Mesenchymal stem cell (in vitro differentiated cells and primary cell): ENCODE results near the gene PECR.
"Not testable (repeated sequence)": the region's sequence is repeated elsewhere in the genome, so short reads cannot be mapped to it uniquely, and the experiment has no call there.

Experiments
- DNase-seq: peaks from one replicate; pipeline ENCODE4 v3.0.0-alpha.2; 2013
- H2AFZ ChIP-seq: one replicate; pipeline ENCODE4 v1.6.1; 2013; ENCODE audit warnings: low read depth, mild to moderate bottlenecking, control low read depth, inconsistent platforms, low read length, moderate library complexity
- H2AK5ac ChIP-seq: 2 replicates; pipeline ENCODE4 v1.6.1; 2013; ENCODE audit warnings: low read length, moderate library complexity, mild to moderate bottlenecking, inconsistent platforms; ENCODE audit not compliant: severe bottlenecking
- H2BK120ac ChIP-seq: one replicate; pipeline ENCODE4 v1.6.1; 2013; ENCODE audit warnings: low read depth, mild to moderate bottlenecking, inconsistent platforms, low read length, moderate library complexity
- H2BK12ac ChIP-seq, 2 experiments: one replicate each; pipeline ENCODE4 v1.6.1; 2013; ENCODE audit warnings: inconsistent platforms in 2 of 2, low read length in 2 of 2, mild to moderate bottlenecking in 2 of 2, moderate library complexity in 2 of 2, control low read depth in 1 of 2
- H2BK15ac ChIP-seq: one replicate; pipeline ENCODE4 v1.6.1; 2013; ENCODE audit warnings: mild to moderate bottlenecking, low read depth, inconsistent platforms; ENCODE audit not compliant: poor library complexity, severe bottlenecking
- H2BK5ac ChIP-seq: 2 replicates; pipeline ENCODE4 v1.6.1; 2013; ENCODE audit warnings: low read depth, mild to moderate bottlenecking, low read length, control low read depth, inconsistent platforms; ENCODE audit not compliant: poor library complexity, severe bottlenecking
- H3K14ac ChIP-seq, 2 experiments: one replicate each; pipeline ENCODE4 v1.6.1; 2013; ENCODE audit warnings: inconsistent platforms in 2 of 2, low read length in 2 of 2, control low read depth in 1 of 2, mild to moderate bottlenecking in 1 of 2, moderate library complexity in 1 of 2
- H3K18ac ChIP-seq, 2 experiments: one replicate each; pipeline ENCODE4 v1.6.1; 2013; ENCODE audit warnings: inconsistent platforms in 2 of 2, low read length in 2 of 2, control low read depth in 1 of 2, low read depth in 1 of 2, mild to moderate bottlenecking in 1 of 2
- H3K23ac ChIP-seq, 2 experiments: one replicate each; pipeline ENCODE4 v1.6.1; 2013; ENCODE audit warnings: inconsistent platforms in 2 of 2, low read length in 2 of 2, mild to moderate bottlenecking in 2 of 2, moderate library complexity in 2 of 2, control low read depth in 1 of 2
- H3K27ac ChIP-seq: 2 replicates; pipeline ENCODE4 v1.5.1; 2013; ENCODE audit warnings: mild to moderate bottlenecking, moderate library complexity, low read length, control low read depth, inconsistent platforms; ENCODE audit not compliant: poor library complexity, severe bottlenecking
- H3K27me3 ChIP-seq, 2 experiments: 2 replicates each; pipeline versions ENCODE4 v1.6.1 to v1.7.0; 2013; ENCODE audit warnings: low read length in 2 of 2, mild to moderate bottlenecking in 2 of 2, moderate library complexity in 2 of 2, control low read depth in 1 of 2, inconsistent platforms in 1 of 2; ENCODE audit not compliant: control insufficient read depth in 1 of 2, insufficient read depth in 1 of 2
- H3K36me3 ChIP-seq, 2 experiments: 2 replicates each; pipeline versions ENCODE4 v1.6.1 to v1.7.0; 2013; ENCODE audit warnings: low read length in 2 of 2, control low read depth in 1 of 2, inconsistent platforms in 1 of 2, low read depth in 1 of 2, mild to moderate bottlenecking in 1 of 2; ENCODE audit not compliant: insufficient read depth in 2 of 2, control insufficient read depth in 1 of 2
- H3K4ac ChIP-seq, 2 experiments: one replicate each; pipeline ENCODE4 v1.6.1; 2013; ENCODE audit warnings: inconsistent platforms in 2 of 2, low read length in 2 of 2, mild to moderate bottlenecking in 2 of 2, moderate library complexity in 2 of 2, control low read depth in 1 of 2, low read depth in 1 of 2
- H3K4me1 ChIP-seq: 2 replicates; pipeline ENCODE4 v1.6.1; 2013; ENCODE audit warnings: low read depth, low read length, control low read depth; ENCODE audit not compliant: control insufficient read depth, insufficient read depth
- H3K4me2 ChIP-seq: 2 replicates; pipeline ENCODE4 v1.6.1; 2013; ENCODE audit warnings: low read length, mild to moderate bottlenecking, inconsistent platforms; ENCODE audit not compliant: poor library complexity, severe bottlenecking
- H3K4me3 ChIP-seq, 2 experiments: 2 replicates each; pipeline versions ENCODE4 v1.5.1 to v1.7.0; 2013; ENCODE audit warnings: low read length in 2 of 2, mild to moderate bottlenecking in 2 of 2, control low read depth in 1 of 2, low read depth in 1 of 2; ENCODE audit not compliant: insufficient read depth in 1 of 2
- H3K79me1 ChIP-seq: replicated peaks from 2 replicates; pipeline ENCODE4 v1.6.1; 2013; ENCODE audit warnings: mild to moderate bottlenecking, control low read depth, low read length, inconsistent platforms; ENCODE audit not compliant: poor library complexity, severe bottlenecking
- H3K9ac ChIP-seq: 2 replicates; pipeline ENCODE4 v1.7.0; 2013; ENCODE audit warnings: mild to moderate bottlenecking, low read length, moderate library complexity
- H3K9me3 ChIP-seq: 2 replicates; pipeline ENCODE4 v1.7.0; 2013; ENCODE audit warnings: mild to moderate bottlenecking, low read length; ENCODE audit not compliant: control insufficient read depth
- H4K8ac ChIP-seq: one replicate; pipeline ENCODE4 v1.6.1; 2013; ENCODE audit warnings: inconsistent platforms, mild to moderate bottlenecking, low read length, moderate library complexity
- H4K91ac ChIP-seq: one replicate; pipeline ENCODE4 v1.6.1; 2013; ENCODE audit warnings: mild to moderate bottlenecking, low read length, inconsistent platforms
- WGBS: methylation state at CpG from one replicate; pipeline ENCODE4 v1.1.7; 2013; ENCODE audit warnings: mixed read lengths; 5-methylcytosine and 5-hydroxymethylcytosine counted together

The PECR gene

GRCh38 chr2:215988556-215989207 lies 92.9 kb downstream of the PECR start:
- not testable (repeated sequence) for H2BK15ac ChIP-seq, H3K4me1 ChIP-seq, H3K4me3 ChIP-seq, H3K9ac ChIP-seq, H2AFZ ChIP-seq, H4K91ac ChIP-seq, H3K36me3 ChIP-seq, H3K14ac ChIP-seq, H2BK120ac ChIP-seq, H2BK12ac ChIP-seq, H3K79me1 ChIP-seq, H3K27ac ChIP-seq, H3K27me3 ChIP-seq, H3K9me3 ChIP-seq, DNase-seq, H3K23ac ChIP-seq, H3K4ac ChIP-seq, H3K4me2 ChIP-seq, H2AK5ac ChIP-seq, H3K18ac ChIP-seq, H2BK5ac ChIP-seq, H4K8ac ChIP-seq
- 89% methylated on average over 5 of the region's 5 CpGs for WGBS
